ENCODE results near the gene ADAM23.
"Not testable (repeated sequence)": the region's sequence is repeated elsewhere in the genome, so short reads cannot be mapped to it uniquely, and the experiment has no call there.

Gene ADAM23, protein sequence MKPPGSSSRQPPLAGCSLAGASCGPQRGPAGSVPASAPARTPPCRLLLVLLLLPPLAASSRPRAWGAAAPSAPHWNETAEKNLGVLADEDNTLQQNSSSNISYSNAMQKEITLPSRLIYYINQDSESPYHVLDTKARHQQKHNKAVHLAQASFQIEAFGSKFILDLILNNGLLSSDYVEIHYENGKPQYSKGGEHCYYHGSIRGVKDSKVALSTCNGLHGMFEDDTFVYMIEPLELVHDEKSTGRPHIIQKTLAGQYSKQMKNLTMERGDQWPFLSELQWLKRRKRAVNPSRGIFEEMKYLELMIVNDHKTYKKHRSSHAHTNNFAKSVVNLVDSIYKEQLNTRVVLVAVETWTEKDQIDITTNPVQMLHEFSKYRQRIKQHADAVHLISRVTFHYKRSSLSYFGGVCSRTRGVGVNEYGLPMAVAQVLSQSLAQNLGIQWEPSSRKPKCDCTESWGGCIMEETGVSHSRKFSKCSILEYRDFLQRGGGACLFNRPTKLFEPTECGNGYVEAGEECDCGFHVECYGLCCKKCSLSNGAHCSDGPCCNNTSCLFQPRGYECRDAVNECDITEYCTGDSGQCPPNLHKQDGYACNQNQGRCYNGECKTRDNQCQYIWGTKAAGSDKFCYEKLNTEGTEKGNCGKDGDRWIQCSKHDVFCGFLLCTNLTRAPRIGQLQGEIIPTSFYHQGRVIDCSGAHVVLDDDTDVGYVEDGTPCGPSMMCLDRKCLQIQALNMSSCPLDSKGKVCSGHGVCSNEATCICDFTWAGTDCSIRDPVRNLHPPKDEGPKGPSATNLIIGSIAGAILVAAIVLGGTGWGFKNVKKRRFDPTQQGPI

DNA sequence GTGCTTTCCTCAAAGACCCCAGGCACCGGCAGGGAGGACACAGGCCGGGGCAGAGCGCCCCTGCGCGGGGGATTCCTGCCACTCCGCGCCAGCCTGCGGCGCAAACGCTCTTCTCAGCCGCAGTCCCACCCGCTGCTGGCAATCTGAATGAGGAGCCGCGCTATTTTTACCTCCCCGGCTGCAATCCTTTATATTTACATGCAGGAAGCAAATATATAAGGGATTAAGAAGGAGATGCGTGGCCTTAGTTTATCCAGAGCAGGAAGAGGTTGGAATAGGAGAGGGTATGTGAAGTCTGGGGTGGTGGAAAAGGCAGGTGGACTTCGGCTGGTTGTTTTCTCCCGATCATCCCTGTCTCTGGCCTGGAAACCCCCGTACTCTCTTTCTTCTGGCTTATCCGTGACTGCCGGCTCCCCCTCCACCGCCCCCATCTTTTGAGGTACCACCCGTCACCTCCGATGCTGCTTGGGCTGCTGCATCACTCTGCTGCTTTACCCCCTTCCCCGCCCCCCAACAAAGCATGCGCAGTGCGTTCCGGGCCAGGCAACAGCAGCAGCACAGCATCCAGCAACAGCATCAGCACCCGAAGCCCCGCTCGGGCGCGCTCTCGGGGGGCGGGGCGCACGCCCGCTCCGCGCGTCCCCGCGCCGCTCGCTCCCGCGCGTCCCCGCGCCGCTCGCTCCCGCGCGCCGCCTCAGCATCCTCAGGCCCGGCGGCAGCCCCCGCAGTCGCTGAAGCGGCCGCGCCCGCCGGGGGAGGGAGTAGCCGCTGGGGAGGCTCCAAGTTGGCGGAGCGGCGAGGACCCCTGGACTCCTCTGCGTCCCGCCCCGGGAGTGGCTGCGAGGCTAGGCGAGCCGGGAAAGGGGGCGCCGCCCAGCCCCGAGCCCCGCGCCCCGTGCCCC, at the start of gene ADAM23:
TSS of gene ADAM23 (plus strand) at position 700 of the 902 bp plus-strand sequence. CDS start 335 bp downstream, outside the sequence.
- DNase-seq = peak; percentile 51

GRCh38 chr2:206396211-206396610, 47.1 kb upstream of the ADAM23 start:
- DNase-seq = no peak

- DNase-seq = not testable (repeated sequence)
Observed at GRCh38 chr2:206402956-206403569, 40.3 kb upstream of the ADAM23 start.

DNA sequence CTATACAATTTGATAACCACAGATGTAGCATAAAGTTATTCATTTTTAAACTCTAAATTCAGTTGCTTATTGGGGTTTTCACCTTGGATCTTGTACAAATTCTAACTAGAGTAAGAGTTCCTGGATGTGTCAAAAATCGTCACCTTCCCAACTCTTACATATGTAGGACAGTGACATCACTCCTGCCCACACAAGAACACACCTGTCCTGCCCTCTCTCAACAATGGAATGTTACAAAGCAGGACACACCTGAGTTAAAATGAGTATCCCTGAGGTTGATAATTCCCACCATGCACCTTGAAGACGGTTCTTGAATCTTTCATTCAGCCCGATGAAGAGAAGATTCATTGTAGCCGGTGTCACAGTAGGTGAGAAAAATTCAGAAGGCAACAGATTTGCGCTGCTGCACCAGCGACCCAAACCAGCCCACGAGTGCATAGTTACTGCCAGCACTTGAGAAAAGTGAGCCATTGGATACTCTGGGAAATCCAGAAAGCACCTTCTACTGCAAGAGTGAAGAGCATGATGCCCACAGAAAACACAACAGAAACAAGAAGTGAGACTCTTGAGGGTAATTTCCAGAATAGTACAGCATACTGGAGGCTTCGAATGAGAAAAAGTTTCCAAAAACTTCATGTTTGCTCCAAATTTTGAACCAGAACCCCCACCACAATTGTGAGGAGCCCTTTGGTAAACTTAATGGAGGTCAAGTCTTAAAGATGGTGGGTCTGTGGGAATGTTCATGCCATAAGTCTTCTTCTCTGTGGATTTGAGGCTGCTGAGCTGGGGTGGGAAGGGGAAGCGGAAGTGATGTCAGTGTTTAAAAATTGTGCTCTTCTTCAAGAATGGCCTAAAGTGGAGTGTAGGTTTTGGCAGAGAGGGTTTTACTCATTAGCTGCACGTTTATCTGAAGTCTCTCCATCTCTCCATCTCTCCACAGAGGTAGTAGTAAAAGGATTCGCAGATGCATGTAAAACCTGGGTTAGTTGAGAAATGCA, 34.7 kb upstream of the ADAM23 start:
- DNase-seq = no peak

DNA sequence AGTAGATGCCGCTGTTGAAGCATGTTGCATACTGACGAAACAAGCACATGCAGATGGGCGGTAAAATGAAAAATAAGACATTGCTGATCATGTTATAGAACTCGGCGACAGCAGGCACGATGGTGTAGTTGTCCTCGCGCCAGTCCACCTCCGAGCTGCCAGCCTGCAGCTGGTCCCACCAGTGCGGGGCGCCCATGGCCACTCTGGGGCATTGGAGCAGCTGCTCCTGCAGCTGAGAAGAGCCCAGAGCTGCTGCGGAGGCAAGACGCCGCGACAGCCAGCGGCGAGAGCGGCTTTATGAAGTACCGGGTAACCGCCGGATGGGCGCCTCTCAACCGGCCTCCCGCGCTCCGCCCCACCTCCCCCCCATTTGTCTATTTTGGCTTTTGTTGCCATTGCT, 32.6 kb upstream of the ADAM23 start:
- DNase-seq = no peak

DNA sequence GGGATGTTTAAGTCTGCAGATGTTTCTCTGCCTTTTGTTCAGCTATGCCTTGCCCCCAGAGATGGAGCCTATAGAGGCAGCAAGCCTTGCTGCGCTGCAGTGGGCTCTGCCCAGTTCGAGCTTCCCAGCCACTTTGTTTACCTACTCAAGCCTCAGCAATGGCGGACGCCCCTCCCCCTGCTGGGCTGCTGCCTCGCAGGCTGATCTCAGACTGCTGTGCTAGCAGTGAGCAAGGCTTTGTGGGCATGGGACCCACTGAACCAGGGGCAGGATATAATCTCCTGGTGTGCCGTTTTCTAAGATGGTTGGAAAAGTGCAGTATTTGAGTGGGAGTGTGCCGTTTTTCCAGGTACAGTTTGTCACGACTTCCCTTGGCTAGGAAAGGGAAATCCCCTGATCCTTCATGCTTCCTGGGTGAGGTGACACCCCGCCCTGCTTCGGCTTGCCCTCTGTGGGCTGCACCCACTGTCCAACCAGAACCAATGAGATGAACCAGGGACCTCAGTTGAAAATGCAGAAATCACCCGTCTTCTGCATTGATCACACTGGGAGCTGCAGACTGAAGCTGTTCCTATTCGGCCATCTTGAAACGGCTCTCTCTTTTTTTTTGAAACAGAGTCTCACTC, 27.6 kb upstream of the ADAM23 start:
- DNase-seq = no peak

DNA sequence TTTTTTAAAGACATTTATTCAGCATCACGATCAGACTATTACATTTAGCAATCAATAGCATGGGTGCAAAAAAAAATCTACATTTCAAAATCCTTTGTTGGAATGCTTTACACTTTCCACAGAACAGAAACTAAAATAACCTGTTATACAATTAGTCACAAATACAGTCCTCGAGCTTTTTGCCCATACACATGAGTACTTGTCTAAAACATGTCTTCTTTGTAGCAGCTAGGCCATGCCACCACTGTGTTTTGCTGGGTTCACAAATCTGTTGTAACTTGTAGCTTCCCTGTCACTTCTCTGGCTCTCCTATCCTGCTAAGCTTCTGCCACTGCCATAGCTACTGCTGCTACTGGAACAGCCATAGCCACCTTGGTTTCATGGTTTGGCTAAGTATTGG, 24.4 kb upstream of the ADAM23 start:
- DNase-seq = no peak

GRCh38 chr2:206420721-206421120, 22.6 kb upstream of the ADAM23 start:
- no peak for DNase-seq

DNA sequence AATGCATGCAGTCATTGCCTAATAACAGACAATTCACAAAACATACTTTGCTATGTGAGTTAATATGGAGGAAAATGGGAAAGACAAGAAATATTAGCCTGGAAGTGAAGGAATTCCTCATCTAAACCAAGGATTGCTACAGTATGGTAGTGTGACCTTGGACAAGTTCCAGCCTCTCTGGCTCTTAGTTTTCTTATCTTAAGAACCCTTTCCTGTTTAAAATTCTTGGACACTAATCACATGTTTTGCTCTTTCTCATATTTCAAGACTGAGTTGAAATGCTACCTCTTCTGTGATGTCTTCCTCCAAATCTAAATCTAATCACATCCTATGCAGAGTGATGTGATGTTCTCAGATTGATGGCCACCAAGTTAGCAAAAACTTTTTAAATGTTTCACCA, 20.8 kb upstream of the ADAM23 start:
- DNase-seq = peak; percentile 22

DNA sequence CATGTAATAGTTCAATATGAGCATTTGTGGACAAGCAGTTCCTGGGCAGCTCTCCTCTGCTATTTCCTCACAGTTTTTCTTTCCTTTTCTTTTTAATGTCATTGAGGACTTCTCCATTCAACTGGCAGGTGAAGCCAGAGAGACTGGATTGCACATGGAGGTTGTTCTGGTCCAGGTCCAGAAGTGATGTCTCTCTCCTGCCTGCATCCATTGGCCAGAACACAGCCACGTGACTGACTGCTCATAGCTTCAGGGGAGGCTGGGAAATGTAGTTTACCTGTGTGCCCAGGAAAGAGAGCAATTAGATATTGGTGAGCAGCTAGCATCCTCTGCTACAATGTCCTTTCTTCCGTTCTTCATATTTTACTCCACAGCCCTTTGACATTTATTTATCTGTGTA, 20.2 kb upstream of the ADAM23 start:
- no peak for DNase-seq

DNA sequence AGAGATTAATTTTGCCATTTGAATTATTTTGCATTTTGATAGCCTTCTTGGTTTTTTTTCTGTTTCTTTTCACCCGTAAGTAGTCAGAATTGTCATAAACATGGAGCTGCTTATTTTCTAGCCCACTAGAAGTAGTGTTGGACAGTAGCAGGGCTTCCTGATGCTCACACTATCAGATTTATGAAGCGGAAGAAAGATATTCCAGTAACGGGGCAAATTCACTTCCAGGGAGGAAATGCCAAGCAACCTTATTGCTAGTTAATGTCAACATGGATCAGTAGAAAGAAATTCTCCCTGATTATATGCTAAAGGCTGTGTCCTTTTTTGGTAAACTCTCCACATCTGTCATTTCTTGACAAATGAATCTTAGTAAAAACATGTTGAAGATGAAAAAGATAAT, 19.2 kb upstream of the ADAM23 start:
- DNase-seq = no peak

- DNase-seq = no peak
Observed at GRCh38 chr2:206428783-206429182, 14.5 kb upstream of the ADAM23 start.

GRCh38 chr2:206430452-206430851, 12.9 kb upstream of the ADAM23 start:
- no peak for DNase-seq

- DNase-seq = no peak
Observed at GRCh38 chr2:206431439-206431838, 11.9 kb upstream of the ADAM23 start.

DNA sequence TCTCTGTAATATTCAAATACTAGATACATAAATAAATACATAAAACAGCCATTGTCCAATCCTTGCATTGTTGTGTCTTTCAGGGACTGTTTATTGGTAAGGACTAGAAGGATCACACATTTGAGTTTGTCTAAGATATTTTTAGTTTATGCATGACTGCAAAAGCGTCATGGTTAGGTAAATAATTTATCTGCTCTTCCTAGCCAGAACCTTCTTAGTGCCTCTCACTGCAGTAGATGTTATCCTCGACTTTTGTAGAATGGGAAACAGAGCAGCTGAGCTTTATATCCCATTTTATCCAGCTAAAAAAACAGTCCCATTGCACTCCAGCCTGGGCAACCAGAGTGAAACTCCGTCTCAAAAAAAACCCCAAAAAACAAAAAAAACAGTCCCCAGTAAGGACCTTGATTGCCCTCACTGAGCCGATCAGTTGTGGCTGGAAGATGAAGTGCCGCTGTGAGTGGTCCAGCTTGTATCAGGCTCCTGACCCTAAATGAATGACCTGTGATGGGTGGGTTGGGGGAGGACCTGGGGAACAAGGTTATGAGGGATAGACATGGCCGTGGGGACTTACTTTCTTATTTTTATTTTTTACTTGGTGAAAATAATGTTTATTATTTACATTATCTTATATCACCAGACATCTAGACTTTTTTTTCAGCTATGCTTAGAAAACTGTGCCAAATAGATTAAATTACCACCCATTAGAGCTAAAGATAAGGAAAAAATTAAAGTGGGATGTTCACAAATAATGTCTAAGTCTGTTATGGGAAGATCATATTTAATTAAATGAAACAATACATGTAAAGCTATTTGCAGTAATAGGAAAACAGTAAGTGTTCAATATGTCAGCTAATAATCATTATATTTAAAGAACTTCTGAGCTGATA, 10.9 kb upstream of the ADAM23 start:
- DNase-seq = no peak

- no peak for DNase-seq
Observed at GRCh38 chr2:206433190-206433589, 10.1 kb upstream of the ADAM23 start.

GRCh38 chr2:206433686-206434085, 9.6 kb upstream of the ADAM23 start:
- DNase-seq = no peak

GRCh38 chr2:206435742-206436141, 7.6 kb upstream of the ADAM23 start:
- no peak for DNase-seq

GRCh38 chr2:206438196-206438724, 5.1 kb upstream of the ADAM23 start:
- no peak for DNase-seq

DNA sequence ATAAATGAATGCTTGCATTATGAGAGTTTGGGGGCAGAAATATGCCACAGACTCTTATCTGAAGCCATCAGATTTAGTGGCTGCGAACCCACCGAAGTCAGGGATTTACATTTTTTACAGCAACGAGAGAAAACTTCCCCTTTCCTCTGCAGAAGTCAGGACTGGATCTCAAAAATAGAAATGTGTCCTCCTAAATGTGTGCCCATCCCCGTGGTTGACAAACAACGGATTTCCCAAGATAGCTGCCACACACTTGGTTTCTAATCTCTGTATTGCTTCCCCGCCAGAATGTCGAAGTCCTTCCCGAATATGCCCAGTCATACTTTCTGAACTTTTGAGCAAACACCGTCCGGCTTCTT, 879 bp upstream of the ADAM23 start:
- no peak for DNase-seq

Data from fibroblast of upper back skin (primary cell).